ENCODE measurements around the gene MYO1C. TPM values are rescaled to one million over a fixed set of nuclear protein-coding genes. Genes with fewer than 3 reads are reported as not detected.
A peak's percentile ranks its signal among the peaks of the same experiment; 100 is the strongest.

The MYO1C gene
- total and polyA plus RNA-seq, 9 of the 15 experiments (the other 6 are each of a cell fraction or from before 2014, with no cell fraction given): 0.46 to 32.5 (median 11.6) TPM

GRCh38 chr17:1486802-1487695, 5.4 kb downstream of the MYO1C start:
- in situ Hi-C loops (cut with MboI): no loop called here
- FAIRE-seq: no peak
- no peaks in the 10 kb centered on the region for H3K9me3 ChIP-seq (replicated peaks; ENCODE audit: control insufficient read depth, insufficient read depth, low read depth, low read length)
- no peaks in the 10 kb centered on the region for H4K20me1 ChIP-seq (replicated peaks; ENCODE audit: control insufficient read depth, insufficient read depth, low read length)
- ChIA-PET CTCF (ENCODE audit: low intra/inter-chr PET ratio) (no interaction called here), POLR2A (interaction anchor here (0.6 to 1.4 kb wide), 5 partner anchors 24 to 146 kb away, joined by 3 to 5 read pairs (median 3); partner anchors contain the start of gene INPP5K)
- peaks cover 13 to 79% of the 10 kb centered on the region in 2 experiments; a peak in 4 of 5 replicates for H3K4me1 ChIP-seq (replicated peaks in 1 of 2; ENCODE audit: control insufficient read depth in 2 of 2, insufficient read depth in 2 of 2, low read length in 2 of 2)
- no peak overlapping the region; the same call in 1 of the 2 replicates for H3K4me2 ChIP-seq (ENCODE audit: insufficient read depth, low read length)
- H3K27me3 ChIP-seq (ENCODE audit: control insufficient read depth in 2 of 2, insufficient read depth in 2 of 2, low read length in 2 of 2): no peaks in the 10 kb centered on the region
- H3K36me3 ChIP-seq (ENCODE audit: control insufficient read depth, insufficient read depth, low read length): peaks cover 9% of the 10 kb centered on the region; the same call in 1 of the 3 replicates
- 46% methylated on average over 15 of the region's 74 CpGs for WGBS (ENCODE audit: insufficient coverage, low coverage, missing lambda C conversion rate)
- no peaks in the 10 kb centered on the region for H3K9me1 ChIP-seq (ENCODE audit: control insufficient read depth, insufficient read depth, low read length)
- peak overlapping the region; percentile 46; the same call in 1 of the 2 replicates for H3K4me3 ChIP-seq
- peaks cover 22% of the 10 kb centered on the region for H3K79me2 ChIP-seq (ENCODE audit: control insufficient read depth, insufficient read depth, low read length)
- no peak overlapping the region for H2AFZ ChIP-seq (ENCODE audit: low read depth, low read length)
- no peak for ATAC-seq
- H3K27ac ChIP-seq (ENCODE audit: extremely low read depth, low read depth, low read length): peak overlapping the region; percentile 47; the same call in 1 of the 3 replicates
- H3K9ac ChIP-seq (ENCODE audit: insufficient read depth in 1 of 2, low read depth in 2 of 2, low read length in 2 of 2): peak overlapping the region in 1 of 2 experiments; percentile 83; a peak in 2 of 4 replicates
- DNase-seq (ENCODE audit: extremely low read depth in 1 of 4, low spot score in 3 of 4): peak in 3 of 4 experiments; percentile 19 to 26 (median 25)
- intact Hi-C loops (cut with micrococcal nuclease): no loop called here
- no TSS peak for BruUV-seq (replicated peaks)
- TF ChIP-seq SMAD3 (CRISPR knock-in tag; conservative IDR thresholded peaks at IDR 0.05): no peak
- no peak for TF ChIP-seq CTCF (IDR thresholded peaks at IDR 0.05 in 2 of 3, conservative IDR thresholded peaks at IDR 0.05 in 1 of 3; ENCODE audit: insufficient read depth in 2 of 3, low read depth in 1 of 3, low read length in 3 of 3)
- no peak for TF ChIP-seq ZNF175 (CRISPR knock-in tag; IDR thresholded peaks at IDR 0.05; ENCODE audit: low read depth)
- TF ChIP-seq ZBTB33 (CRISPR knock-in tag; IDR thresholded peaks at IDR 0.05): peak; percentile 28; the same call in 1 of the 2 replicates
- TF ChIP-seq KAT7 (CRISPR knock-in tag; IDR thresholded peaks at IDR 0.05; ENCODE audit: borderline replicate concordance): no peak
- TF ChIP-seq ZFX (CRISPR knock-in tag; IDR thresholded peaks at IDR 0.05): peak; percentile 16; the same call in 1 of the 2 replicates
- TF ChIP-seq EP400 (IDR thresholded peaks at IDR 0.05): no peak
- TF ChIP-seq SAP30 (IDR thresholded peaks at IDR 0.05; ENCODE audit: borderline replicate concordance, insufficient read depth, low read depth, low read length, poor library complexity, severe bottlenecking): no peak
- no peak for TF ChIP-seq ZBTB49 (CRISPR knock-in tag; IDR thresholded peaks at IDR 0.05; ENCODE audit: borderline replicate concordance)
- TF ChIP-seq E2F6 (IDR thresholded peaks at IDR 0.05; ENCODE audit: borderline replicate concordance in 1 of 2, extremely low read depth in 1 of 2, insufficient read depth in 1 of 2, insufficient read length in 1 of 2, low read depth in 1 of 2, low read length in 1 of 2, poor library complexity in 1 of 2, severe bottlenecking in 1 of 2): peak in 1 of 2 experiments; percentile 21
